ENCODE results near the gene LRRC34.

LRRC34 gene, protein sequence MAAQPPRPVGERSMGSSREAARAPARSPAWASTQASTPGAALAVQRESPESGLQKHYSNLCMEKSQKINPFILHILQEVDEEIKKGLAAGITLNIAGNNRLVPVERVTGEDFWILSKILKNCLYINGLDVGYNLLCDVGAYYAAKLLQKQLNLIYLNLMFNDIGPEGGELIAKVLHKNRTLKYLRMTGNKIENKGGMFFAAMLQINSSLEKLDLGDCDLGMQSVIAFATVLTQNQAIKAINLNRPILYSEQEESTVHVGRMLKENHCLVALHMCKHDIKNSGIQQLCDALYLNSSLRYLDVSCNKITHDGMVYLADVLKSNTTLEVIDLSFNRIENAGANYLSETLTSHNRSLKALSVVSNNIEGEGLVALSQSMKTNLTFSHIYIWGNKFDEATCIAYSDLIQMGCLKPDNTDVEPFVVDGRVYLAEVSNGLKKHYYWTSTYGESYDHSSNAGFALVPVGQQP

DNA sequence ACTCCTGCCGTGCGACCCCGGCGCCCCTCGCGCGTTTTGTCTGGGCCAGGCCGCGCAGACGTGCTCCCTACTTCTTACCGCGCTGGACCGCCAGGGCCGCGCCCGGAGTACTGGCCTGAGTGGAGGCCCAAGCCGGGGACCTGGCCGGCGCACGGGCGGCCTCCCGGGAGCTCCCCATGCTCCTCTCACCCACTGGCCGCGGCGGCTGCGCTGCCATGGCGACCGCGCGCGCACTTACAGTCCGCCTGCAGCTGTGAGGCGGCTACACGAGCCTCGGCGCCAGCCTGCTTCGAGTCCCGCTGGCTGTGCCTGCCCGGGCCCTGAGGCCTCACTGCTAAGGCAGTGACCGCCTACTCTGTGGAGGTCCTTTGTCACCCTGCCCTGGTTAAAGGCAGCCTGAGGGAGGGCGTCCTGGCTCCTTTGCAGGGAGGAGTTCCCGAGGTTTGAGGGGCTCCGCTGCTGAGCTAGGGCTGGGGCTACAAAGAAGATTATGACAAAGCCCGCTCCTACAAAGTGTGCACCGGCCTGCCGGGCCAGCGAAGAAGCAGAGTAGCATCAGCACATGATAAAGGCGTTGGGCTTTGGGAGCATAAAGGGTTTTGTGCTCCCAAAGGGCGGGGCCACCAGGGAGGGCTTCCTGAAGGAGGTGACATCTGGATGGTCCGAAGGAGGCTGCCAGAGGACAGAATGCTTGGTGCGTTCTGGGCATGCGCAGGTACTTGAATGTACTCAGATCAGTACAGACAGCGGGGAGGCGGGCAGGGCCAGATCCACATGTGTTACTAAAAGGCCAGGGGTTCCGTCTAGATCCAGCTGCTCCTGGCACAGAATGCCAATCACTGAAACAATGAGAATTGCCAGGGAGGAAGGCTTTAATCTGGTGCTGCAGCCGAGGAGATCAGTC lies at the start of gene LRRC34, which contains the start of gene LRRIQ4:
Gene LRRC34 (minus strand): TSS at position 573 of the 904 bp plus-strand sequence. CDS start 356 bp downstream, at position 217.
Gene LRRIQ4 (plus strand): TSS at position 539 of the 904 bp plus-strand sequence. CDS start 9,052 bp downstream, outside the sequence.
- no peak for DNase-seq (ENCODE audit: low read depth, low spot score)
- H3K27ac ChIP-seq, result peak within 1 kb of the TSS; percentile 40; the same call in 1 of the 2 replicates

DNA sequence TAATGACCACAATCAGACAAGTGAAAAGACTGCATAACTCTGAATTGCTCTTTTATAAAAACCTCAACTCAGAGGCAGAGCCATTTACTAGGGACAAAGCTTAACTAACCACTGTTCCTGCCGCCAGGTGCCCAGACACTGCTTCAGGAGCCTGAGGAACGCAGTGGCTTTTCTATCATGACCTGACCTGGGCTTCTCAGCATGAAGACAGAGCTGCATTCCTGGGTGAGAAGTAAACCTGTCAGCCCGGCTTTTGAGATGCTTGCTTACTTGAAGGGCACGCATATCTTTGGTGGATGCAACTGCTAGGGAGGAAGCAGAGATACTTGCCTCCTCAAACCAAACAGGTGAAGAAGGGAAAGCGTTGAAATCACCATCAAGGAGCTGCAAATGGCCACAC lies 49.2 kb upstream of the LRRC34 start:
- Histone ChIP-seq H3K36me3 (ENCODE audit: insufficient read depth, low read length) (no peaks in the 10 kb centered on the region), H3K9ac (ENCODE audit: insufficient read length) (no peak overlapping the region), H3K9me3 (ENCODE audit: low read depth, low read length) (no peaks in the 10 kb centered on the region), H3K4me3 (no peak overlapping the region), H3K27ac (no peak overlapping the region)
- DNase-seq (ENCODE audit: low read depth, low spot score), result no peak
- TF ChIP-seq FOXP2 (optimal IDR thresholded peaks at IDR 0.05; ENCODE audit: control extremely low read depth, extremely low read length, insufficient read depth) (no peak), EZH2 (IDR thresholded peaks at IDR 0.05) (no peak), POLR2AphosphoS5 (IDR thresholded peaks at IDR 0.05; ENCODE audit: borderline replicate concordance, low read depth, low read length) (no peak)

More for the DNA sequence above, at the start of gene LRRC34, which contains the start of gene LRRIQ4:
- peak; percentile 40 for TF ChIP-seq POLR2AphosphoS5 (IDR thresholded peaks at IDR 0.05; ENCODE audit: borderline replicate concordance, low read depth, low read length)
- no peak for TF ChIP-seq FOXP2 (optimal IDR thresholded peaks at IDR 0.05; ENCODE audit: control extremely low read depth, extremely low read length, insufficient read depth)
- Histone ChIP-seq H3K4me3 (peak within 1 kb of the TSS; percentile 82), H3K9me3 (ENCODE audit: low read depth, low read length) (no peaks in the 10 kb centered on the region), H3K36me3 (ENCODE audit: insufficient read depth, low read length) (no peaks in the 10 kb centered on the region), H3K9ac (ENCODE audit: insufficient read length) (peak within 1 kb of the TSS; percentile 81)

DNA sequence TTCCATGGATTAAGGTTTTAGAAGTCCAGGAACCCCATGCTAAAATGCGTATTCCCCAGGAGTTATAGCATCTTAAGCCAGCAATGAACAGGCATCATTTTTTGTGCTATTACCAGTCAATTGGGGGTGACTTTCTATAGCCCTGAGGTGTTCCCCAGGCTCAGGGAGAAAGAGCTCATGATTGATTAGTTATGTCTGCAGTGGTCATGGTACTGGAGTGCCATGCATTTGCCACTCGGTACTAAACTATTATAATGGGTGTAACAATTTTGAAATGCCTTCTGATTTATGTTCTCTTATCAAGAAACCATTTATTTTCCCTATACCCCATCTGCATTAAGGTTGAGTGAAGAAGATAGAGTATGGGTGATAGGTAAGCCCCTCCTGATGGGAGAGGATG lies 45.1 kb upstream of the LRRC34 start:
- H3K9ac ChIP-seq (ENCODE audit: insufficient read length), result no peak overlapping the region
- no peaks in the 10 kb centered on the region for H3K36me3 ChIP-seq (ENCODE audit: insufficient read depth, low read length)
- TF ChIP-seq FOXP2 (optimal IDR thresholded peaks at IDR 0.05; ENCODE audit: control extremely low read depth, extremely low read length, insufficient read depth) (no peak), EZH2 (IDR thresholded peaks at IDR 0.05) (no peak), POLR2AphosphoS5 (IDR thresholded peaks at IDR 0.05; ENCODE audit: borderline replicate concordance, low read depth, low read length) (no peak)
- H3K4me3 ChIP-seq, result no peak overlapping the region
- H3K9me3 ChIP-seq (ENCODE audit: low read depth, low read length), result no peaks in the 10 kb centered on the region
- H3K27ac ChIP-seq, result no peak overlapping the region
- DNase-seq (ENCODE audit: low read depth, low spot score), result no peak

DNA sequence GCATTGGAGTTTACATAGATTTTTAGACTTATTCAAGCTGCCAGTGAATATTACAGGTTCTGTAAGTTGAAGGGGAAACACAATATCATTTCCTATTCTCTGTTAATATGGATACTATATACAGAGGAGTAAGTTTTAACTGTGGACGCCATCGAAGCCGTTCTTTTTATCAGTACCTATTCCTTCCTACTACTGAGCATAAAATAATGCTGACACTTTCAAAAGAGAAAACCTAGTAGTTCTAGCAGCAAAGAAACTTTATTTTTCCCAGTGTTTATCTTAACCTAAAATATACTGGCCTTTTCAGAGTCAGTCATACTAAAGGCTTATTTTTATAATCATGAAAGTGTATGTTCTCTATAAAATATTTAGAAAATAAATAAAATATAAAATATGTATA lies 42.8 kb upstream of the LRRC34 start:
- TF ChIP-seq POLR2AphosphoS5 (IDR thresholded peaks at IDR 0.05; ENCODE audit: borderline replicate concordance, low read depth, low read length), result no peak
- no peak for TF ChIP-seq FOXP2 (optimal IDR thresholded peaks at IDR 0.05; ENCODE audit: control extremely low read depth, extremely low read length, insufficient read depth)
- H3K9ac ChIP-seq (ENCODE audit: insufficient read length), result no peak overlapping the region
- no peaks in the 10 kb centered on the region for H3K36me3 ChIP-seq (ENCODE audit: insufficient read depth, low read length)
- H3K9me3 ChIP-seq (ENCODE audit: low read depth, low read length), result no peaks in the 10 kb centered on the region
- DNase-seq (ENCODE audit: low read depth, low spot score), result no peak
- H3K4me3 ChIP-seq, result no peak overlapping the region
- no peak overlapping the region for H3K27ac ChIP-seq

DNA sequence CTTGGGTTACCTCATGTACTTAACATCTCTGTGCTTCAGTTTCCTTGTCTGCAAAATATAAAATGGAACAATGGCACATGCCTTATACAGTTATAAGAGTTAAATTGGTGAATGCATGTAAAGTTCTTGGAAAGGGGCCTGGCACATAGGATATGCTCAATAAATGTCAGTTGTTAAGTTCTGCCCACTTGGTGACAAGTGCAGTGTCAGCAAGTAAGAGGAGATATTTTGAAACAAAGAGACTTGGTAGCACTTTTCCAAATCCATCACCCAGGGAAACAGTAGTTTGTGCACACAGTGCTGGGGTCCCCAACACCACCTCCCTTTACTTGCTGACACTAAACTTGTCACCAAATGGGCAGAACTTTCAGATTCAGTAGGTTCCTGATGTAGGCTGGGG lies 37.9 kb upstream of the LRRC34 start:
- H3K4me3 ChIP-seq, result no peak overlapping the region
- DNase-seq (ENCODE audit: low read depth, low spot score), result no peak

DNA sequence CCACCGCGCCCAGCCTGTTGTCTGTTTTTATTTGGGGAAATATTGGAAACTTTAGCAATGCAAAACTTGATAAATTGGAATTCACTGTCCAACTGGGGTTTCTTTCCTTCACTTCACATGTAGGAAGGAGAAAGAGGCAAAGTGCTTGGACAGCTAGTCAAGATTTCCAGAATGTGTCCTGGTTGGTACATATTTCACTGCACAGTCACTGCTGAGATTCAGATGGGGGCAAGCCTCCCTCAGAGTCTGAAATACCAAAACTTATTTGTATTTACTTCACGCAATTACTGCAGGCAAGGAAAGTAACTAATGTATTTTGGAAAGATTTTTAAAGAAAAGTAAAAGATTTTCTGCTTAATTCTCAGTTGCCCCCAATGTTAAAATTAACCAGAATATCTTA lies 36.0 kb upstream of the LRRC34 start:
- Histone ChIP-seq H3K36me3 (ENCODE audit: insufficient read depth, low read length) (no peaks in the 10 kb centered on the region), H3K4me3 (no peak overlapping the region), H3K9ac (ENCODE audit: insufficient read length) (no peak overlapping the region), H3K27ac (no peak overlapping the region), H3K9me3 (ENCODE audit: low read depth, low read length) (no peaks in the 10 kb centered on the region)
- DNase-seq (ENCODE audit: low read depth, low spot score), result no peak
- TF ChIP-seq EZH2 (IDR thresholded peaks at IDR 0.05), result no peak
- TF ChIP-seq POLR2AphosphoS5 (IDR thresholded peaks at IDR 0.05; ENCODE audit: borderline replicate concordance, low read depth, low read length), result no peak
- no peak for TF ChIP-seq FOXP2 (optimal IDR thresholded peaks at IDR 0.05; ENCODE audit: control extremely low read depth, extremely low read length, insufficient read depth)

More for the DNA sequence above, 37.9 kb upstream of the LRRC34 start:
- Histone ChIP-seq H3K9me3 (ENCODE audit: low read depth, low read length) (no peaks in the 10 kb centered on the region), H3K36me3 (ENCODE audit: insufficient read depth, low read length) (no peaks in the 10 kb centered on the region), H3K27ac (no peak overlapping the region), H3K9ac (ENCODE audit: insufficient read length) (no peak overlapping the region)
- TF ChIP-seq EZH2 (IDR thresholded peaks at IDR 0.05), result no peak
- TF ChIP-seq POLR2AphosphoS5 (IDR thresholded peaks at IDR 0.05; ENCODE audit: borderline replicate concordance, low read depth, low read length), result no peak
- no peak for TF ChIP-seq FOXP2 (optimal IDR thresholded peaks at IDR 0.05; ENCODE audit: control extremely low read depth, extremely low read length, insufficient read depth)

DNA sequence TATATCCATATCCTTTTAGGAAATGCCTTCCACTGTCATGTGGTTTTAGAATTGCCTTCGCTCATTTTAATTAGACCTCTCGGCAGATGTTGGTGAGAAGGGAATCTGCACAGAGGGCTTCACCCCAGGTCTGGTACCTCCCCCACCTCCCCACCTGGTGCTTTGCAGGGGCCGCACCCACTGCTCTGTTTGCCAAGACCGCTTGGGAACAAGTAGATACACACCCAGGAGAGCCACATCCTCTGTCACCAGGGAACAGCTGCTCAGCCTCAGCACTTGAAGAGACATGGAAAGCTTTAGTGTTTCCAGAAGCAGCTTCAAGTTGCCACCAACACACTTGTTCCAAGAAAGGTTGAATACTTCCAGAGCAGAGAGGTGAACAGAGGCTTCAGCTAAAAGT lies 35.2 kb upstream of the LRRC34 start:
- no peak for DNase-seq (ENCODE audit: low read depth, low spot score)
- Histone ChIP-seq H3K4me3 (no peak overlapping the region), H3K9ac (ENCODE audit: insufficient read length) (no peak overlapping the region), H3K36me3 (ENCODE audit: insufficient read depth, low read length) (no peaks in the 10 kb centered on the region), H3K9me3 (ENCODE audit: low read depth, low read length) (no peaks in the 10 kb centered on the region), H3K27ac (no peak overlapping the region)
- TF ChIP-seq POLR2AphosphoS5 (IDR thresholded peaks at IDR 0.05; ENCODE audit: borderline replicate concordance, low read depth, low read length), result no peak
- TF ChIP-seq EZH2 (IDR thresholded peaks at IDR 0.05), result no peak
- TF ChIP-seq FOXP2 (optimal IDR thresholded peaks at IDR 0.05; ENCODE audit: control extremely low read depth, extremely low read length, insufficient read depth), result no peak
